ENCODE measurements around the gene CTDNEP1.

GRCh38 chr17:7219229-7219811 lies 32.2 kb downstream of the CTDNEP1 start:
- no peak for TF ChIP-seq CTCF (IDR thresholded peaks at IDR 0.05)
- no peak for TF ChIP-seq EP300 (IDR thresholded peaks at IDR 0.05)
